ENCODE results near the gene CREB5.

DNA sequence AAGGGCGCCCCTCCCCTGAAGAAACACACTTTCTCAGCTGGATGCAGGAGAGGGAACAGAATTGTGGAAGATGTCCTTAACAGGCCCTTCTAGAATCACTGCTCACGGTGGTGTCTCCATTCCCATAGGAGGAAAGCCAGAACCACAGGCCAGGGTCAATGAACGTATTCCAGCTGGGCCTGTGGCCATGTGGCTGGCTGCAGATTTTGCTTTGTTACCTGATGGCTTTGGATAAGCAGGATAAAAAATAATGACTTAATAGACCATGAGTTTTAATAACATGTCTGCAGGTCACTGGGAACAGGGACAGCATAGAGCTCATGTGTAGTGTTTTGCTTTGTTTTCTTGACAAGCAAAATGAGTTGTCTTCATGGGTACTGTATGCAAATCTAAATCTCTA is 335.5 kb downstream of the CREB5 start:
- TF ChIP-seq, protein P1, sequence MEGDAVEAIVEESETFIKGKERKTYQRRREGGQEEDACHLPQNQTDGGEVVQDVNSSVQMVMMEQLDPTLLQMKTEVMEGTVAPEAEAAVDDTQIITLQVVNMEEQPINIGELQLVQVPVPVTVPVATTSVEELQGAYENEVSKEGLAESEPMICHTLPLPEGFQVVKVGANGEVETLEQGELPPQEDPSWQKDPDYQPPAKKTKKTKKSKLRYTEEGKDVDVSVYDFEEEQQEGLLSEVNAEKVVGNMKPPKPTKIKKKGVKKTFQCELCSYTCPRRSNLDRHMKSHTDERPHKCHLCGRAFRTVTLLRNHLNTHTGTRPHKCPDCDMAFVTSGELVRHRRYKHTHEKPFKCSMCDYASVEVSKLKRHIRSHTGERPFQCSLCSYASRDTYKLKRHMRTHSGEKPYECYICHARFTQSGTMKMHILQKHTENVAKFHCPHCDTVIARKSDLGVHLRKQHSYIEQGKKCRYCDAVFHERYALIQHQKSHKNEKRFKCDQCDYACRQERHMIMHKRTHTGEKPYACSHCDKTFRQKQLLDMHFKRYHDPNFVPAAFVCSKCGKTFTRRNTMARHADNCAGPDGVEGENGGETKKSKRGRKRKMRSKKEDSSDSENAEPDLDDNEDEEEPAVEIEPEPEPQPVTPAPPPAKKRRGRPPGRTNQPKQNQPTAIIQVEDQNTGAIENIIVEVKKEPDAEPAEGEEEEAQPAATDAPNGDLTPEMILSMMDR (IDR thresholded peaks at IDR 0.05): no peak
- TF ChIP-seq POLR2AphosphoS5 (IDR thresholded peaks at IDR 0.05): no peak
- TF ChIP-seq POLR2A (IDR thresholded peaks at IDR 0.05; ENCODE audit: low read depth): no peak

All from esophagus muscularis mucosa (tissue), 3 donors.